H4 (cell line): ENCODE measurements around the gene NEDD8. TPM values are rescaled to one million over a fixed set of nuclear protein-coding genes. Genes with fewer than 3 reads are reported as not detected.
A peak's percentile ranks its signal among the peaks of the same experiment; 100 is the strongest.

Experiments
- DNase-seq: peaks from one replicate; pipeline ENCODE4 v3.0.0-alpha.2; 2015; ENCODE audit warnings: low spot score
- total RNA-seq: library from RNA; depleted of rRNA; stranded (reverse); fragments of >200 nt; shearing (Covaris generic); gene quantifications from 2 replicates; pipeline ENCODE4 v1.2.3, GENCODE V29; 2014; rRNA removed

The NEDD8 gene
- total RNA-seq, result 314 and 338 TPM in 2 replicates

DNA sequence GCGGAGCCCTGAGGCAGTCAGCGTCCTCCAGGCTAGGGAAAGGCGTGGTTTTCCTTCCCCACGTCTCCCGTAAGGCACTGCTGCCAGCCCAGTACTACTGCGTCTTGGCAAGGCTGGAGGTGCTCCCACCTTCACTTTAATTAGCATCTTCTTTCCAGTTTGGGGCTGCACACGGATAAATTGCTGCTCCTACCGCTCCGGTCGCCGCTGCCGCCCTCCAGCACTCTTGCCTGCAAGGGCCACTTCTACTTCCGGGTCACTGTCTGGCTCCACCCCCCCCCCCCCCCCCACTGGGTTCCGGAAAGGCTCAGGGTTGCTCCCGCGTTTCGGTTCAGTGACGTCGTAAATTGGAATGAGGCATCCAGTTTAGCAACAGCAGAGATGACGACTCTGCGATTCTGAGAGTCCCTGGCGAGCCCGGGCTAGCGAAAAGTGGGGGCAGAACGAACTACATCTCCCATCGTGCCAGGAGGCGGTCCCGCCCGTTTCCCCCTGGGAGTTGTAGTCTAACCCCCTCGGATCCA, at the start of gene NEDD8:
Gene NEDD8 (minus strand): TSS at position 247 of the 524 bp plus-strand sequence. CDS start 100 bp downstream, at position 147.
- peak; percentile 92 for DNase-seq

- no peak for DNase-seq
Measured at GRCh38 chr14:24281636-24282035, 49.5 kb upstream of the NEDD8 start.

DNA sequence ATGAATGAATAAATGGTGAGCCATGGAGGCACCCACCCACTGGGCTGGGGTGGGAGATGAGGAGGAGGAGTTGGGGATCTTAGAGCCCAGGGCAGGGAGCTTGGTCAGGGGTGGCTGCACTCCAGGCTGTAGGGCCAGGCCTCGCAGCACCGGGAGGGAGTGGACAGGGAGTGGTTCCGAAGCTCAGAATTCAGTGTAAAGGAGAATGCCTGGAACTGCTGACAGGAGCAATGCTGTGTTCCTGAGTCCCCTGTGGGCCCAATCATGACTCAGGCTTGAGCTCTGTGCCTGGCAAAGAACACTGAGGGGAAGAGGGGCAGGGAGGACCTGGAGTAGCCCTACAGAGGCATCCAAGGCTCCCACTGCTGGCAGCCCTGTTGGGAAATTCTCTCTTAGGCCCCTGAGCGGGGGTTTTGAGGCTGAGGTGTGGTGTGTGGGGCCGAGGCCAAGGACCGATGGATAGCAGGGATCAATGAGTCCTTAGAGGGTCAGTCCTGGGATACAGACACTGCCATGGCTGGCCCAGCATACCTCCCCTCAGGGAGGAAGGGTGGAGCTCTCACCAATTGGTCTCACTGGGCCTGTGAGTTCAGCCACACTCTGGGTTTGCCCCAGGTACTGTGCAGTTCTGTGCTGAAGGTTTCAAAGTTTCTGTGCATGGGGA, 48.8 kb upstream of the NEDD8 start:
- no peak for DNase-seq

- DNase-seq, result peak; percentile 34
Measured at GRCh38 chr14:24279301-24280186, 47.4 kb upstream of the NEDD8 start.

DNA sequence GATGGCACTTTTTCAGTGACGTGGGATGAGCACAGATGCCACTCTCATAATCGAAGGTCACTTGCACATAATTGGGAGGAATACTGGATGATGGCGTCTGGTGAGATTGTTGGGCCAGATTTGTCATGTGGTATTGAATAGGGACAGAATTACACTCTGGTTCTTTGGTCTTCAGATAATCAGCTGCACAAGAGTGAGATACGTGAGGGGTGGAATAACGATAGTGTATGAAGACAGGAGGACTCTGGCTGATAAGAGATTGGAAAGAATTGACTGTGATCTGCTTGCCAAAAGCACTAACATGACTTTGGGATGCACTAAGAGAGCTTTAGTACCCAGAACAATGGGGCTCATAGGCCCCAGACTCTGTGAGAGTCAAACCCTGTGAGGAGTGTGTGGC, 46.3 kb upstream of the NEDD8 start:
- no peak for DNase-seq

DNA sequence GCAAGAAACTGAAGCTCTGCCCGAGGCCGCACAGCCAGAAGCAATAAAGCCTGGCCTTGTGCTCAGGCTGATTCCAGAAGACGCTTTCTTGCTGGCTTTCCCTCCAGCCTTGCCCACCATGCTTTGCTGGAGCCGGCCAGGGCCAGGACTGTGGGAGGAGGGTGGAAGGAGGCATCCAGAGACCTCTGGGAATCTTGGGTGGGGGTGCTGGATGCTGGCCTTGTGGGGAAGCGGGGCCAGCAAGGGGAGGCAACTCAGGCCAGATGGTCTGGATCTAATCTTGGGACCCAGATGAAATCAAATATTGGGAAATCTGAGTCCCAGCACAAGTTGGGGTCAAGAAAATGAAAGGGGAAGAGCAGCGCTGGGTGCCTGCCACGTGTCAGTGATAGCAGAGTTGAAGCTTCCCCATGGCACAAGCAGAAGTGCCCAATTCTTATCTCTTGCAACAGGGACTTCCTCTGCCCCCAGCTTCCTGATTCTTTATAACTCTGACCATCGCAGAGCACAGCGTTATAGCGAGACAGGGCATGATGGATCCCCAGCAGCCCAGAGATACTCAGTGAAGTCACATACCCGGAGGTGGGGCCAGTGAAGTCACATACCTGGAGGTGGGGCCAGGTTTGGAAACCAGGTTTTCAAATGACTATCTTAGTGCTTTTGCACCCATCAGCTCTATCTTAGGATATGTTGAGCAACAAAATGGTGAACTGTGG, 45.6 kb upstream of the NEDD8 start:
- no peak for DNase-seq

GRCh38 chr14:24277071-24277470, 44.9 kb upstream of the NEDD8 start:
- DNase-seq, result no peak

DNA sequence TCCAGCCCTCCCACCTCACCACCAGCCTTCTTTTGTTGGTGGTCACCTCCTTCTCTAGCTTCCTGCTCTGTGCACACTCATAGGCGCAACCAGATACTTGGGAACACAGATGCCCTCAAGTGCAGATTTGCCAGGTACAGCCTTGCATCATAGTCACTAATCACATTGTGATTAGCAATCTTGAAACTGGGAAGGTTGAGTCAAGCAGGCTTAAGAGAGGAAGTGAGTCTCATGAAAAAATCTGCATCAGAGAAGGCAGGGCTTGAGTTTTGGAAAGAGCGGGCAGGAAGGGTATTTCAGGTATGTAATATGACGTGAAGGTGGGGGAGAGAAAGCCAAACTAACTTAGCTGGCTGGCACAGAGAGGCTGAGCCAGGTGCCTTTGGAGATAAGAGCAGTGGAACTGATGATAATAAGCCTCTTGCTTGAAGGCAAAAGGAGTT, 42.0 kb upstream of the NEDD8 start:
- DNase-seq, result no peak

GRCh38 chr14:24273422-24273998, 41.3 kb upstream of the NEDD8 start:
- no peak for DNase-seq

DNA sequence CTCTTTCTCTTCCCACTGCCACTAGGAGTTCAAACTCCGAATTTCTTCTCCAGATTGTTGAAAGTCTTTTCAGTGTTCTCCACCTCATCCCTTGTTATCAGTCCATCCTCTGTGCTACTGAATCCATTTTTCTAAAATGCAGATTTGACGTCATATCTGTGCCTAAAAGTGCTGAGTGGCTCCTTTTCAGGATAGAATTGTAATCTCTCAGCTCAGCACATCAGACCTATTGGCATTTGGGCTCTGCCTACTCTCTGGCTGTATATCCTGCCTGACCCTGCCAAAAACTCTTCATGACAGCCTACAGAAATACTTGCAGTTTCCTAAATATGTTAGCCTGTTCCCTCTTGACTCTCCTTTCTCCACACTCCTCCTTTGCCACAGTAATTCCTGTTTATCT, 40.3 kb upstream of the NEDD8 start:
- DNase-seq, result no peak

- DNase-seq, result no peak
Measured at GRCh38 chr14:24271834-24272263, 39.7 kb upstream of the NEDD8 start.

- DNase-seq, result peak; percentile 84
Measured at GRCh38 chr14:24271134-24271833, 39.1 kb upstream of the NEDD8 start, which contains the start of gene RABGGTA. Gene RABGGTA, minus strand, starts transcription at chr14:24271597. Its CDS starts 482 bp downstream, at chr14:24271115.

DNA sequence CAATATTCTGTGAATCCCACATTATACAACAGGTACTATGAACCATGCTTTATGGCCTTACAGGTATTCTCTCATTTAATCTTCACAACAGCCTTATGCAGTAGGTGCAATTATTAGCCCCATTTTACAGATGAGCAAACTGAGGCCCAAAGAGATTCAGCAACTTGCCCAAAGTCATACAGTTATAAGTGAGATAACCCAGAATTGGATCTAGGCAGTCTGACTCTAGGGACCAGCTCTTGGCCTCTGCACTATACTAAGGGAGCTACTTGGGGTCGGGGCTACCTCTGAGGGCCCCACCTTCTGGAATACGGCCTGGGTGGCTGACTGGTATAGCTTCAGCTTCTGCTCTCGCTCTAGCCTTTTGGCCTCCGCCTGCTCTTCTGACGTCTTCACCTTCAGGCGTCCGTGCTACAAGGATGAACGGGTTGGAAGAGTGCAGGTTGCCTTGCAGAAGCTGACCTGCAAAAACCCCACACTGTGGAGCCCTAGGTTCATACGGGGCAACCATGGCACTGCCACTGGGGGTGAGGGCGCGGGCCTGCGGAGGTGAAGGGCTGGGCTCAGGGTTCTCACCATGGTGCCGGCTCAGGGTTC, 38.5 kb upstream of the NEDD8 start:
- no peak for DNase-seq

DNA sequence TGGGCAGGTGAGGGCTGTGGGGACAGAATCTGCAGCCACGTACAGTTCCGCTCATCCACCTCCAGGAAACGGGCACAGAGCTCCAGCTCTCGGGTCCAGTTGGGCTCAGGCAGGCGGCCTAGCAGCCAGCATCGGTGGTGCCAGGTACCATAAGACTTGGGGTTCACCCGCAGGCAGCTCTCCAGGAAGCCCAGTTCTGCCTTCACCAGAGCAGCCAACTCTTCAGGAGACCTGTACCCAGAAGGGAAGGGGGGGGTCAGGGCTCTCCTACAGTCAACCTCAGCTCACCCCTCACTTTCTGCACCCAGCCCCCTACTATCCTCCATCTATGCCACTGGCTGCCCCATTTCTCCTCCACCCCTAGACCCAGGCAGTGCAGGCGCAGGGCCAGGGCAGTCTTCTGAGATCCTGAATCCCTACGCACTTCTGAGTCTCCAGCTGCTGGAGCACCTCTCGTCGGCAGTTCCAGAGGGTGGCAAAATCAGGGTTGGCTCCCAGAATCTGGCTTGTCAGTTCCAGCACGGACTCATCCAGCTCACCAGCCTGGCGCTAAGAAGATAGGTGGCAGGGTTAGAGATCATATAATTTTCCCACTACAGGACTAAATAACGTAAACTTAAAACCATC, 37.9 kb upstream of the NEDD8 start:
- DNase-seq, result no peak

GRCh38 chr14:24269368-24269767, 37.2 kb upstream of the NEDD8 start:
- DNase-seq, result no peak

- DNase-seq, result no peak
Measured at GRCh38 chr14:24268225-24268624, 36.1 kb upstream of the NEDD8 start.

DNA sequence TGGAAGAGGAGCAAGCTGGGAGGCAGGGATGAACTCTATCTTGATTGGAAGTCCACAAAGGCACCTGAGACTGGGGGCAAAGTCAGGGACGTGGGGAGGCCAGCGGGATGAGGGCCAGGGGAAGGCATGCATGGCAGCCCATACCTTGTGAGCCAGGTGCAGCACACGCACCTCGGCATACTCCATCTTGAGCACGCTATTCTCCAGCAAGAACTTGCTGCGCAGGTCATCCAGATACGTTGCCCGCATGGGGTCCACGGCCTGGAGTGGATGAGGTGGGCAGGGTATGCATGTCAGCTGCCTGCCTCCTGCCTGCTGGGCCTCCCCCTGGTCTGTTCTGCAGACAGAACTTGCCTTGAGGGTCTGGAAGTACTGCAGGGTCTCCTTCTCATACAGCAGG, 35.3 kb upstream of the NEDD8 start:
- no peak for DNase-seq

DNA sequence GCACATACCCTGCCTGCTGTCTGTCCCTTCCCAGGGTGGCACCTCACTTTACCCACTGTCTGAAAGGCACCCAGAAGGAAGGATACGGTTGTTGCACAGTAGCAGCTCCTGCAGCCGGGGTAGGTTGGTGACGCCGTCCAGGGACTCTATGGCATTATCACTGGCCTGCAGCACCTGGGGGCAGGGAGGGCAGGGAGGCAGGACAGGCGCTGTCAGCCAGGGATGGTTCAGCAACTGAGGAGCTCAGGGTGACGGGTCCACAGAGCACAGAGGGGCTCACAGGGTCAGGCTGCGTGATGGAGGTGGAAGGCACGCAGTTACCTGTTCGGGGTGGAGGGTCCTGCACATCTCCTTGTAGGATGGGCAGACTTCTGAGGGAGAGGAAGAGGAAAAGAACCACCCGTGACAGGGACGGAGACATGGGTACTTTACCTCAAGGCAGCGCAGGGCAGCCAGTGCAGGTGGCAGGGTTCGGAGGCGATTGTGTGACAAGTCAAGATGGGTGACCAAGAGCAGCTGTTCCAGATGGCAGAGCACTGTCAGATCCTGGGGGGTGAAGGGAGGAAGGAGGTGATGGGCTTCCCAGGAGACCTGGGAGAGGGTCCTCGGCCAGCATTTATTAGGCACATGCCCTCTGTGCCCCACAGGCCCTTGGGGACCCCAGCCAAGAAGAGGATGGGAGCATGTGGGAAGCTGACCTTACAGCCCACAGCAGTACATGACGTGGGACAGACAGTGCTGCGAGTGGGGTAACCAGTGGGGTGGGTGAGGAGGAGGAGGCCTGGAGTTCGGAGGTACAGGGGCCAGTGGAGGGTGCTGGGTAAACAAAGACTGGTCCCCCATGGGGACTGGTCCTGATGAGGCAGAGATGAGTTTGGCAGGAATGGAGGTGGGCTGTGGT, 34.4 kb upstream of the NEDD8 start:
- no peak for DNase-seq

DNA sequence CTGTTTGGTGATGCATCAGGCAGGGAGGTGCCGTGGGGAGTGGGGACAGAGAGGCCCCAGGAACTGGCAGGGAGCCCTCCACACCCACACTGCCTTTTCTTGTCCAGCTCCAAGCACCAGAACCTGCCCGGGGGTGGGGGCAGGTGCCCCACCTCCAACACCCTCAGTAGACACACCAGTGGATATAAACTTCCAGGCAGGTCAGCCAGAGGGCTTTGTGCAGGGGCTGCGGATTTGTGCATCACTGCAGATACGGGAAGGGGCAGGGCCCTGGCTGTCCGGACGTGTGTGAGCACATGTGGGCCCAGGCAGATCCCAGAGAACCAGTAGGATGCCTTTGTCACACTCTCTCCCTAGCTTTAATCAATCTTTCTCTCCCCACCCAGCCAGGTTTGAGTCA, 32.1 kb upstream of the NEDD8 start:
- no peak for DNase-seq
